Hematopoietic multipotent progenitor cell treated with erythropoietin and hydrocortisone succinate and interleukin-3 and kit ligand, for 8 days (in vitro differentiated cells): Measurements from ENCODE around the gene HNRNPLL.
"Not testable (repeated sequence)": the region's sequence is repeated elsewhere in the genome, so short reads cannot be mapped to it uniquely, and the experiment has no call there.

Source experiments
- DNase-seq: peaks from one replicate; pipeline ENCODE4 v3.0.0-alpha.2; 2015

The HNRNPLL gene

DNA sequence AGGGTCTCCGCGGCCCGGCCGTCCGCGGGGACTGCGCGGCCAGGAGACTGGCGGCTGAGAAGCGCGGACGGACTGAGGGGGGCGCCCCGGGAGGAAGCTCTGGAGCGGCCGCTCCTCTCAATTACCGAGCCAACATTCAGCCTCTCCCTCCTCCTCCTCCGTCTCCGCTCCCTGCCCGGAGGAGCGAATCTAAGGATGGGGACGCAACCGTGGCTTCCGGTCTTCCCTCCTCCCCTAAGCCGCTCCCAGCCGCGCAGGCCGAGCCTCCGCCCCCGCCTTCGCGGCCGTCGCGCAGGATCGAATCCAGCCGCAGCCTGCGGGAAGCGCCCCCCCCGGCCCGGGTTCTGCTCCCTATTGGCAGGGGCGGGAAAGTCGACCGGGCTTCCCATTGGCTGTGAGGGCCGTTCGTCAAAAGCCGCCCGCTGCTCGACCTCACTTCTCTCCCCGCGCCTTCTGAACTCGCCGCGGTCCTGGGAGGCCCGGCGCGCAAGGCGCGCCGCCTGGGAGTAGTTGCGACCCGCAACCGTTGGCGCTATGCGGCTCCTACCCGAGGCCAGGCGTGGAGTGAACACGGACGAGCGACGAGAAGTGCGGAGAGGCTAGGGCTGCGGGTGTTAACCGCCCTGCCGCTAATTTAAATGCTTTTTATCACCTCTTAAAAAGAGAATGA lies at the start of gene HNRNPLL:
Gene HNRNPLL, minus strand, starts transcription at position 197 of the 670 bp plus-strand sequence. CDS start 302 bp downstream, outside the sequence.
- peak; percentile 96 for DNase-seq

DNA sequence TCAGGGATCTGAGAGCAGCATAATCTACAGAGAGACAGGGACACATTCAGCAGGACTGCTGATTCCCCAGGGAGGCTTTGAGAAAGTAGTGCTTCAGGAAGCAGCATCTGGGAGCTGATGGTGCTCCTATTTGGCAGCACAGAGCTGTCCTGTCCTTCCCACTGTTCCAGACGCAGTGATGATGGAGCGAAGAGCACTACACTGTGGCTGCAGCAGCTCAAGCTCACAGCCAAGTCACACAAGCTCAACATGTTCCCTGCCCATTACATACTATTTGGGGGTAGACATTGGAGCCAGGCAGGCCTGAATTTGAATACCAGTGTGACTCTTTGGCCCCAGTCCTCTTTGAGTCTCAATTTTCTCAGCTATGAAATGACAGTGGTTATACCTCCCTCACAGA lies 48.0 kb upstream of the HNRNPLL start:
- DNase-seq: no peak

- DNase-seq: no peak
Observed at GRCh38 chr2:38650012-38650411, 47.3 kb upstream of the HNRNPLL start.

GRCh38 chr2:38649176-38649728 lies 46.5 kb upstream of the HNRNPLL start:
- no peak for DNase-seq

DNA sequence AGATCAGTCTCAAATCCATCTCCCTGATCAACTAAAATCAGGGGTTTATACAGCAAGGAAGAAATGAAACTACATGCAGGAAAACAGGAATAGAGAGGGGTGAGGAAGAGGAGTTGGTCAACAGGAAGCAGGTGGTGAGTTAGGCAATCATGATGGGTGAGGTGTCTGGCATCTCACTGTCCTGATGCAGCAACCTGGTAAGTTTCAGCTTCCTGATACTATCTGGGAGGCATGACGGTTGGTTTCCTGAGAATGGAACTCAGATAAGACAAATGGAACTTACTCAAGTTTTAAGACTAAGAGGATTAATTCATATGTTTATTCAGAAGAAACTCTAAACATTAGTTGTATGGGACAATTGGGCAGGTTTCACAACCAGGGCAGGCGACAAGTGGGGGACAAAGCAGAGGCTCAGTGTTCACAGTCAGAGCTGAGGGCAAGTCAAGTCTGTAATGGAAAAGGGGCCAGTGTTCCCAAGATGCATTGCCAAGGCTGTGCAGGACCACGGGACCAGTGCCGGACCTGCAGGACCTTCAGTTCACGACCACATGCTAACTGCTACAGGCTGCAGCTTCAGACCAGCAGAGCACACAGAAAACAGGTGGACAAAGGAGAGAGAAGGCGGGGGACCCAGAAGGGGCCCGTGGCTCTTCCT lies 45.5 kb upstream of the HNRNPLL start:
- no peak for DNase-seq

DNA sequence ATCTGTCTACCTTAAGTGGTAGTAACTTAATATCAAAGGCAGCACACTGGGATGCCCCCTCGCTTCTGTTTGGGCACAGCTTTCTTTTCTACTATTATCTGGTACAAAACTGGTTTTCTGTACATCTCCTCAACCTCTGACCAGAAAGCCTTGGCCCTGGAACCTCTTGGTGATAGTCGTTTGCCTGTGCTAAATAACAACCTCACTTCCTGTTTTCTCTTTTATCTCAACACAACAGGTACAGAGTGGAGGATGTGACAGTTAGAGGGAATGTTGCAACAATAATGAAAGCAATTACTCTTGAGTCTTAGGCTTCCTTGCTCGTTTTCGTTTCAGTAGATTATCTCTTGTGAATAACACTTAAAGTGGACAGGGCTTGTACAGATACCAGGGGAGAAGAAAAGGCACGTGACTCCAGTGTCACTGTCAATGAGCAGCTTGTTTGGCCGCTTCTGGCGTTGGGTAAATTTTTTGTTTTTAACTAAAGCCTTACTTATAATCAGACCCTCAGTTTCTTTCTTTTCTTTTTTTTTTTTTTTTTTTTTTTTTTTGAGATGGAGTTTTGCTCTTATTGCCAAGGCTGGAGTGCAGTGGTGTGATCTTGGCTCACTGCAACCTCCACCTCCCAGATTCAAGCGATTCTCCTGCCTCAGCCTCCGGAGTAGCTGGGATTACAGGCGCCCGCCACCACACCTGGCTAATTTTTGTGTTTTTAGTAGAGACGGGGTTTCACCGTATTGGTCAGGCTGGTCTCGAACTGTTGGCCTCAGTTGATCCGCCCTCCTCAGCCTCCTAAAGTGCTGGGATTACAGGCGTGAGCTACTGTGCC lies 41.2 kb upstream of the HNRNPLL start:
- DNase-seq: peak; percentile 98

DNA sequence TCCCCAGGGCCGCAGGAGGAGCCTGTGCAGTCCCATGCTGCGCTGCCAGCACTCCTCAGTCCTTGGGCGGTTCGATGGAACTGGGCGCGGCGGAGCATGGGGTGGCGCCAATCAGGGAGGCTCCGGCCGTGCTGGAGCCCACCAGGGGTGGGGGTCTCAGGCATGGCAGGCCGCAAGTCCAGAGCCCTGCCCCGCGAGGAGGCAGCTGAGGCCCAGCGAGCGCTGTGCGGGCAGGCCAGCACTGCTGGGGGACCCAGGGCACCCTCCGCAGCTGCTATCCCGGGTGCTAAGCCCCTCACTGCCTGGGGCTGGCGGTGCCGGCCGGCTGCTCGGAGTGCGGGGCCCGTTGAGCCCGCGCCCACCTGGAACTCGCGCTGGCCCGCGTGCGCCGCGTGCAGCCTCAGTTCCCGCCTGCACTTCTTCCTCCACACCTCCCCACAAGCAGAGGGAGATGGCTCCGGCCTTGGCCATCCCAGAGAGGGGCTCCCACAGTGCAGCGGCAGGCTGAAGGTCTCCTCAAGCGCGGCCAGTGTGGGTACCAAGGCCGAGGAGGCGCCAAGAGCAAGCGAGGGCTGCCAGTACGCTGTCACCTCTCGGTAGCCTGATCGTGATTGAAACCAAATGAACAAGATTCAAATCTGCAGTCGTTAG lies 40.4 kb upstream of the HNRNPLL start:
- DNase-seq: no peak

- not testable (repeated sequence) for DNase-seq
Observed at GRCh38 chr2:38642373-38643017, 39.8 kb upstream of the HNRNPLL start.

- DNase-seq: no peak
Observed at GRCh38 chr2:38636069-38636468, 33.3 kb upstream of the HNRNPLL start.

- DNase-seq: no peak
Observed at GRCh38 chr2:38635139-38635538, 32.4 kb upstream of the HNRNPLL start.

GRCh38 chr2:38634684-38635083 lies 32.0 kb upstream of the HNRNPLL start:
- peak; percentile 41 for DNase-seq

DNA sequence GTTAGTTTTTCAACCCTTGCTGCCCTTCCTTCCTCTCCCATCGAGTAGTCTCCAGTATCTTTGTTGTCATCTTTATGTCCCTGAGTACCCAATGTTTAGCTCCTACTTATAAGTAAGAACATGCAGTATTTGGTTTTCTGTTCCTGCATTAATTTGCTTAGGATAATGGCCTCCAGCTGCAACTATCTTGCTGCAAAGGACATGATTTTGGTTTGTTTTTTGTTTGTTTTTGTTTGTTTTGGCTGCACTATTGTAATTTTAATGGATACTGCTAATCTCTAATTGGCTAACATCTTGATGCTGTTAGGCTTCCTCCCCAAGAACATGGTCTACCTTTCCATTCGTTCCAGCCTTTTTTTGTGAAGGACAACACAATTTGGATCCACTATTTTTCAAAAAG lies 31.2 kb upstream of the HNRNPLL start:
- no peak for DNase-seq

DNA sequence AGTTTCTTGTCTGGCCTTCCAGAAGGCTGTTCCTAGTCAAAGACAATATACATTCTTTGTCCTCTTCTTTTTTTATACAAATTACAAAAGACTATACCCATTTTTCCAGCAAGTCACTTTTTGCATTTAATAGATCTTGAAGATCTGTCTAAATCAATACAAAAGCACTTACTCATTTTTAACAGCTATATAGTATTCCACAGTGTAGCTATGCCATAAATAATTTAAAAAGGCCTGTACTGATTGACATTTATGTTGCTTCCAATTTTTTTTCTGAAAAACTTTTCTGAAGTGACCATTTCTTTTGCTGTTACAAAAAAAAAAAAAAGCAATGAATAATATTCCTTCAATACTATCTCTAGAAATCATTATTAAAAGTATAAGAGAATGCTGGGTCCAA lies 30.3 kb upstream of the HNRNPLL start:
- DNase-seq: no peak

GRCh38 chr2:38631976-38632375 lies 29.2 kb upstream of the HNRNPLL start:
- DNase-seq: no peak

DNA sequence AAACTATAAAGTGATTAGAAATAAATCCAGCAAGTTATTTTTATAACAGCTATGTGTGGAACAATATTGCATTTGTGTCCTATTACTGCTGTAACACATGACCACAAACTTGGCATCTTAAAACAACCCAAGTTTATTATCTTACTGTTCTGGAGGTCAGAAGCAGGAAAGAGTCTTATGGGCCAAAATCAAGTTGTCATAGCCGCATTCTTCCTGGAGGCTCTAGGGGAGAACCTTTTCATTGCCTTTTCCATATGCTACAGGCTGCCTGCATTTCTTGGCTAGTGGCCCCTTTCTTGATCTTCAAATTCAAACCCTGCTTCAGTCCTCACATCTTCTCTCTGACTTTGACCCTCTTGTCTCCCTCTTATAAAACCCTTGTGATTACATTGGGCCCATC lies 27.0 kb upstream of the HNRNPLL start:
- no peak for DNase-seq

DNA sequence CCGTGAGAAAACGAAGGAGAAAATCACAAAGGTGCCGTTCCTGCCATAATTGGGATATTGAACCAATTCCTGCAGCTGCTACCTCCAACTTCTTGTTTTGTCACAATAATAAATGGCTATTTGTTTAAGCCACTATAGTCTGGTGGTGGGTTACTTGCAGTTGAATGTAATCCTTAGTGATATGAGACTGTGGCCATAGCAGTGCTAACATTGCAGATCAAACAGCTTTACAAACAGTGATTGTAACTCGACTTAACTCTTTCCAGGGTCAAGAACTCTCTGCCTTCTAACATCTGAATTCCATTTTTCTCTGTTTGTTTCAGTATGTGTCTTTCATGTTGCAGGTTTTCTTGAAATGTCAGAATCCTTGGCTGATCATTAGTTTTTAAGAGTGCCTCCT lies 24.7 kb upstream of the HNRNPLL start:
- DNase-seq: no peak

DNA sequence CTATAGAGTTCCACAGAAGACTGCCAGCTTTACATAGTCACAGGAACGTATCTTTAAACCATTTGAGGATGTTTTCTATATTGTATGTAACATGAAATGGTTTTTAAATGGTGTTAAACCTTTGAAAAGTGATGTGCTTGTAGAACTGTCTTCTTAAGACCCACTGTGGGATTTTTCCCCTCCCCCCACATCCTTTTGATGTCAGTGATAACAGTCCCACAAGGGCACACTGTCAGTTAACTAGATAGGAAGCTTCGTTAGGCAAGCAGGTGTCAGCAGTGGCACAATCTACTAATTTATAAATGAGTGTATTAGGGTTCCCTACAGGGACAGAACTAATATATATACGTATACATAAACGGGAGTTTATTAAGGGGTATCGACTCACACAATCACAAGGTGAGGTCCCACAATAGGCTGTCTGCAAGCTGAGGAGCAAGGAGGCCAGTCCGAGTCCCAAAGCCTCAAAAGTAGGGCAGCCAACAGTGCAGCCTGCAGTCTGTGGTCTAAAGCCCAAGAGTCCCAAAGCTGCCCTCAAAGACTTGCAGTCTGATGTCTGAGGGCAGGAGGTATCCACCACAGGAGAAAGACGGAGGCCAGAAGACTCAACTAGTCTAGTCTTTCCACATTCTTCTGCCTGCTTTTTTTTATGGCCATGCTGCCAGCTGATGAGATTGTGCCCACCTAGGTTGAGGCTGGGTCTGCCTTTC lies 23.8 kb upstream of the HNRNPLL start:
- peak; percentile 39 for DNase-seq

DNA sequence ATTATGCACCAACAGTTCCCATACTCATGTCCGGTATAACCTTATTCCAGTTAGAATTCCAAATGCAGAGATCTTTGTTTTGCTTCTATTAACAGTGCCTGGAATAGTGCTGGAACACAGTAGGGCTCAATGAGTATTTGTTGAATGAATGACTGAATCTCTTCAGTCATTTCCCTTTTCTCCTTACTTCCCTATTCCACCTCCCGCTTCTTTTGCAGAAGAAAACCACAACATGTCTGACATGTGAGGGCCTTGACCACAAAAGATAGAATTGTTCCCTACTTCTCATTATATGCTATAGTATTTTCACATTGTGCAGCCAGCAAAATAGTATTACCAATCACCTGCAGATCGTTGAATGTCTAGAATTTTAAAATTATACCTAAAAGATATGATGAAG lies 19.5 kb upstream of the HNRNPLL start:
- DNase-seq: peak; percentile 56

GRCh38 chr2:38621018-38621417 lies 18.3 kb upstream of the HNRNPLL start:
- DNase-seq: no peak

GRCh38 chr2:38620282-38620977 lies 17.7 kb upstream of the HNRNPLL start:
- DNase-seq: no peak
